Activated T-cell treated with anti-CD3 and anti-CD28 coated beads, Interleukin-2, amount 50 U/mL, for 24 hours (primary cell): ENCODE data around the gene ZNF223.

ENCODE experiments used
- DNase-seq: peaks from one replicate; pipeline ENCODE4 v3.0.0-alpha.2; 2020
- H3K27ac Mint-ChIP-seq: 2 replicates; pipeline ENCODE4 v1.8.0; 2020; ENCODE audit warnings: mild to moderate bottlenecking, mixed read lengths
- H3K27me3 Mint-ChIP-seq: 2 replicates; pipeline ENCODE4 v1.8.0; 2020; ENCODE audit warnings: mixed read lengths
- H3K36me3 Mint-ChIP-seq: 2 replicates; pipeline ENCODE4 v1.8.0; 2020; ENCODE audit warnings: low read depth, mixed read lengths
- H3K4me1 Mint-ChIP-seq: 2 replicates; pipeline ENCODE4 v1.8.0; 2020; ENCODE audit warnings: low read depth, mixed read lengths
- H3K4me3 Mint-ChIP-seq: 2 replicates; pipeline ENCODE4 v1.8.0; 2020; ENCODE audit warnings: mild to moderate bottlenecking, moderate library complexity, mixed read lengths
- H3K9me3 Mint-ChIP-seq: 2 replicates; pipeline ENCODE4 v1.8.0; 2020; ENCODE audit warnings: mixed read lengths

ZNF223 gene

DNA sequence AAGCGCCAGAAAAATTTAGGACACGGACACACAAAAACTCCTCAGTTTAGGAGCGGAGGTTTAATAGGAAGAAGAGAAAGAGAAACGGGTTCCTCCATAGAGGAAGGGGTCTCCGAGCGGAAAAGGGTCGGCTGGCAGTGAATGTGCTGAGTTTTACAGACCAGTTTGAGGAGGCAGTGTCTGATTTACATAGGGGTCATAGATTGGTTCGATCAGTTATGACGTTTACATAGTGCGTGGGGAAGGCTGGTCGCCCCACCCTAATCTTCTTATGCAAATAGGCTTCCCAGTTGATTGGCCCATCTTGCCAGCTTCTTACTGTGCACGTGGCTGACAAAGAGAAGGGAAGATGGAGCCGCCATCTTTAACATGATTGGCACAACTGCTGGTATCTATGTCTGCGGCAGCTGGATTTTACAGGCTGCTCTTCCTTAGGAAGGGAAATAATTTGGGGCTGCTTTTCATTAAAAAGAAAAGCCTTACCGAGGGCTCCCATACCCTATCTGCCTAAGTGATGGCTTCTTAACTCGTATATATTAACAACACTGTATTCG, 60.2 kb downstream of the ZNF223 start:
- peak; percentile 31 for DNase-seq
- Mint-ChIP-seq H3K4me1 (peaks cover 31% of the 10 kb centered on the region), H3K4me3 (peak overlapping the region; percentile 99), H3K36me3 (peaks cover 63% of the 10 kb centered on the region), H3K9me3 (peaks cover 39% of the 10 kb centered on the region), H3K27me3 (no peaks in the 10 kb centered on the region), H3K27ac (no peak overlapping the region)

DNA sequence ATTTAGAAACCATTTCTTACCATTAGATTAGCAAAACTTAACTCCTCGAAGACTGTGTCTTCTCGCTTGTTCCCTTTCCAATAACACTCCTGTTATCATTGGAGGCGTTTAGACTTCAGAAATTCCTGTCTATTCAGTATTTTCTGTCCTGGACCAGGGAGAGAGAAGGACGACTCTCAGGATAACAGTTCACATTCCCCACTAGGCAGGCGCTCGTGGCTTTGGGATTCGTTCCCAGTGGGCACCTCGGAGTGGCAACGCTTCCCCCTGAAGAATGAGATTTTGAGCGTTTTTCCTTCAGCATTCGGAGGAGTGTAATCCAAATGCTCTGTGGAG, 60.9 kb downstream of the ZNF223 start:
- H3K4me3 Mint-ChIP-seq, result peak overlapping the region; percentile 99
- peak overlapping the region; percentile 95 for H3K27ac Mint-ChIP-seq
- DNase-seq, result no peak
- H3K9me3 Mint-ChIP-seq, result peaks cover 31% of the 10 kb centered on the region
- H3K27me3 Mint-ChIP-seq, result no peaks in the 10 kb centered on the region
- peaks cover 63% of the 10 kb centered on the region for H3K36me3 Mint-ChIP-seq
- H3K4me1 Mint-ChIP-seq, result peaks cover 31% of the 10 kb centered on the region

DNA sequence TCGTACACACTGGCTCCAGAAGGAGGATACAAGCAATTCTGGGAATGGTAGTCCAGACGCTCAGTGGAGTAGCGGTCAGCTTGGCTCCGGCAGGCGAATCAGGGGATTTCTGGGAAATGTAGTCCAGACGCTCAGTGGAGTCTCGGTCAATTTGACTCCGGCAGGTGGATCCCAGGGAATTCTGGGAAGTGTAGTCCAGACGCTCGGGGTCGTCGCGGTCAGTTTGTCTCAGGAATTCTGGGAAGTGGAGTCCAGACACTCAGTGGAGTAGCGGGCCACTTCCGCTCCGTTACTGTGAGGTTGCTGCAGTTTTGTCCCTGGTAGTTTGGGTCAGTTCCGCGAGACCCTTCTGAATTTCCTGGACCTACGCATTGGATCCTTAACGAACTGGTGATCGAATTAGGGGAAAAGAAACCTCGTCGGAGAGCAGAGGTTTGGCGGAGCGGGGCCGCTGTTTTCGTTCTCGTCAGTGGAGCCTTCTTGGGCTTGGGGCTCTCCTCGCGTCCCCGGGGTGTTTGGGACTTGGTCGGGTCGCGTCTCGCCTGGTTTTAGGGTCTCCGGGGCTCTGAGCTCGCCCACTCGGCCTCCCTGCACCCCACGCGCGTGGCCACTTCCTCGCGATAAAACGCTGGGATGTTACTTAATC, 61.4 kb downstream of the ZNF223 start, which contains the start of gene ZNF225:
TSS of gene ZNF225 (plus strand) at position 262 of the 646 bp plus-strand sequence. CDS start 2,429 bp downstream, outside the sequence.
- Mint-ChIP-seq H3K4me1 (peaks cover 31% of the 10 kb centered on the region), H3K4me3 (peak within 1 kb of the TSS; percentile 99), H3K36me3 (peaks cover 62% of the 10 kb centered on the region), H3K27ac (peak within 1 kb of the TSS; percentile 95), H3K27me3 (no peaks in the 10 kb centered on the region), H3K9me3 (peaks cover 26% of the 10 kb centered on the region)
- DNase-seq, result peak; percentile 84

DNA sequence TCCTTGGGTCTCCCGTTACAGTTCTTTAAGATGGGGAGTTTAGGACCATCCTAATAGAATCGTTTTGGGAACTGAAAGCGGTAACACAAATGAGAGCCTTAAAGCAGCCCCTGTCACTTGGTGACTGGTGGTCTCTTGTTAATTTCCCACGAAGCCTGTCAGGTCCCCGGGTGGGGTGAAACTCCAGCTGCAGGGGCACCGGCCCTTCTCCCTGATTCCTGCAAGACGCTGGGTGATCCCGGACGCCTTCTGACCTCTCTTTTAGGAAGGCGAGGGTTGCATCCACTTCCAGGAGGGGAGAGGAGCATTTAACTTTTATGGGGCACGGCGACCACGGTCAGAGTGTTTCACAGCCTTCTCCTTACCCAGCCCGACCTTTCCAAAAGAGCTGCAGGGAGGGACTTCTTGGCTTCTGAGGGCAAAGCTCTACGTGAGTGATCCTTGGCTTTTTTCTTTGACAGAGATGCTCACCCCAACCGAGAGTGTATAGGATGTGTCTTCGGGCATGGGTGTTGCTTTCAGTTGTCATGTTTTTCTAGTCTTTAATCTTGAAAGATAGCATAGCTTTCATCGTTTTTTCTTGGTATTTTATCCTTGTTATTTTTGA, 62.1 kb downstream of the ZNF223 start:
- no peaks in the 10 kb centered on the region for H3K27me3 Mint-ChIP-seq
- H3K9me3 Mint-ChIP-seq, result peaks cover 21% of the 10 kb centered on the region
- DNase-seq, result peak; percentile 35
- peaks cover 64% of the 10 kb centered on the region for H3K36me3 Mint-ChIP-seq
- peak overlapping the region; percentile 95 for H3K27ac Mint-ChIP-seq
- peak overlapping the region; percentile 99 for H3K4me3 Mint-ChIP-seq
- peaks cover 31% of the 10 kb centered on the region for H3K4me1 Mint-ChIP-seq
